Activated T-cell treated with anti-CD3 and anti-CD28 coated beads, Interleukin-2, amount 50 U/mL, for 4 hours (primary cell): ENCODE results near the gene SH3RF3. TPM values are rescaled to one million over a fixed set of nuclear protein-coding genes. Genes with fewer than 3 reads are reported as not detected.
"Not testable (repeated sequence)": the region's sequence is repeated elsewhere in the genome, so short reads cannot be mapped to it uniquely, and the experiment has no call there.

Experiments used
- ATAC-seq, 2 donors: fragments of 200-7000 bp; cut with Tn5 transposase; one replicate each; pipeline ENCODE4 v1.10.0; 2021
- DNase-seq: peaks from one replicate; pipeline ENCODE4 v3.0.0-alpha.2; 2020
- H3K27me3 Mint-ChIP-seq: one replicate; pipeline ENCODE4 v1.8.0; 2021; ENCODE audit warnings: low read depth, mixed read lengths
- H3K36me3 Mint-ChIP-seq: one replicate; pipeline ENCODE4 v1.8.0; 2022; ENCODE audit warnings: mixed read lengths; ENCODE audit not compliant: insufficient read depth
- H3K4me1 Mint-ChIP-seq: one replicate; pipeline ENCODE4 v1.8.0; 2021; ENCODE audit warnings: low read depth, mixed read lengths
- H3K4me3 Mint-ChIP-seq: one replicate; pipeline ENCODE4 v1.8.0; 2021; ENCODE audit warnings: mild to moderate bottlenecking, moderate library complexity, mixed read lengths
- H3K9me3 Mint-ChIP-seq: one replicate; pipeline ENCODE4 v1.8.0; 2021; ENCODE audit warnings: mixed read lengths
- total RNA-seq, 3 donors: library from RNA; stranded (reverse); gene quantifications; one replicate each; pipeline ENCODE4 v1.2.1, GENCODE V29; 2021

Gene SH3RF3
- total RNA-seq, 3 donors from 2014 or later = 0.33 to 0.98 (median 0.89) TPM

GRCh38 chr2:109221316-109221715 is 92.3 kb downstream of the SH3RF3 start:
- not testable (repeated sequence) for H3K4me3 Mint-ChIP-seq, H3K9me3 Mint-ChIP-seq, H3K36me3 Mint-ChIP-seq, DNase-seq, ATAC-seq
- H3K27me3 Mint-ChIP-seq = peaks cover 32% of the 10 kb centered on the region
- peaks cover 28% of the 10 kb centered on the region for H3K4me1 Mint-ChIP-seq

- H3K9me3 Mint-ChIP-seq = no peaks in the 10 kb centered on the region
- no peaks in the 10 kb centered on the region for H3K36me3 Mint-ChIP-seq
- H3K4me1 Mint-ChIP-seq = peaks cover 18% of the 10 kb centered on the region
- H3K27me3 Mint-ChIP-seq = peaks cover 25% of the 10 kb centered on the region
- no peak for ATAC-seq
- no peak overlapping the region for H3K4me3 Mint-ChIP-seq
- no peak for DNase-seq
These were observed 93.4 kb downstream of the SH3RF3 start for GRCh38 chr2:109222422-109222821.

- H3K4me1 Mint-ChIP-seq = peaks cover 12% of the 10 kb centered on the region
- ATAC-seq = no peak
- H3K9me3 Mint-ChIP-seq = no peaks in the 10 kb centered on the region
- H3K4me3 Mint-ChIP-seq = no peak overlapping the region
- DNase-seq = no peak
- H3K36me3 Mint-ChIP-seq = no peaks in the 10 kb centered on the region
- H3K27me3 Mint-ChIP-seq = peaks cover 21% of the 10 kb centered on the region
These were observed 93.9 kb downstream of the SH3RF3 start for GRCh38 chr2:109222825-109223471.

- peak in 1 of 2 donors; percentile 27 for ATAC-seq
- H3K36me3 Mint-ChIP-seq = no peaks in the 10 kb centered on the region
- peaks cover 19% of the 10 kb centered on the region for H3K27me3 Mint-ChIP-seq
- no peak for DNase-seq
- H3K9me3 Mint-ChIP-seq = no peaks in the 10 kb centered on the region
- H3K4me3 Mint-ChIP-seq = no peak overlapping the region
- peaks cover 7% of the 10 kb centered on the region for H3K4me1 Mint-ChIP-seq
These were observed 94.5 kb downstream of the SH3RF3 start for GRCh38 chr2:109223490-109223889.

- DNase-seq, H3K36me3 Mint-ChIP-seq, H3K4me3 Mint-ChIP-seq, H3K9me3 Mint-ChIP-seq, ATAC-seq, H3K4me1 Mint-ChIP-seq: not testable (repeated sequence)
- H3K27me3 Mint-ChIP-seq = peaks cover 12% of the 10 kb centered on the region
These were observed 95.3 kb downstream of the SH3RF3 start for GRCh38 chr2:109224341-109224740.

DNA sequence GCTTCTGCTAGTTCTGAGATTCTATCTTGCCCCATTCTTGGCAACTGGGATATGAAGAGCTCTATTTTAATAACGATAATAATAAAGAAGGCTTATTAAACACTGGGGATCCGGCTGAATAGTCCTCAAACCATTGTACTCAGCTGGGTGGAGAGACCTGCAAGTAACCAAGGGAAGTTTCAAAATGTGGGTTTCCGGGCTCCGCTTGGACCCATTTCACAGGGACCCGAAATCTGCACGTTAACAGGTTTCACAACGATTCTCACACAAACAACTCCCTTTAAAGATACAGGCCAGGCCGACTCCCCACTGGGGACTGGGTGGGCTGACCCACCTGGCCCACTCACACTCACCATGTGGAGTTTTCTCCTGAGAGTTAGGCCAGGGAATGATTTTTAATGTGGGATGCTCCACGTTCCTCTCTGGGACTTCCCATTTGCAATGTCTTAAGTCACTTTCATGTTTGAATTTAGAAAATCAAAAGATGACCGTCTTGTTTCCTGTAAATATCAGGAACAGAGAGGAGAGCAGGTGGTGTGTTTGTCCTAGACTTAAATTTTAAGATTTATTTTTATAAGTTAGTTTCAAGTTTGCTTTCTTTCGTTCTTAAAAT is 96.3 kb downstream of the SH3RF3 start:
- no peak for ATAC-seq

DNA sequence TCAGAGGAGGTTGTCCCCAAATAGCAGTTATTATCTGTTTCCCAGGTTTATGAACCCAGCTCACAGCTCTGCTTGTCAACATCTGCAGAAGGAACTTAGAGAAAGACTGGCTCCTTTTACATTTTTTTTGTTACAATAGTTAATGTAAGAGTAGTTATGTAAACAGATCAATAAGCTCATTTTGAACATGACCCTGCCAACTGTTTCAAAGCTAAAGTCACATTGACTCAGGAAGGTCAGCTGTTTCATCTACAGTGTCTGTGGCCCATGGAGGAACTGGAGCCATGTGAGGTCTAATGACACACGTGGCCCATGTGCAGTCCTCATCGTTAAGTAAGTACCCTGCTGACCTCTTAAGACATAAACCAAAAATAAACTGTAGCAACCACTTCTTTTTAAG is 97.1 kb downstream of the SH3RF3 start:
- Mint-ChIP-seq H3K27me3 (peaks cover 14% of the 10 kb centered on the region), H3K9me3 (no peaks in the 10 kb centered on the region), H3K36me3 (no peaks in the 10 kb centered on the region), H3K4me1 (no peaks in the 10 kb centered on the region), H3K4me3 (no peak overlapping the region)
- DNase-seq (no peak), ATAC-seq (no peak)

More for the DNA sequence above, 96.3 kb downstream of the SH3RF3 start:
- peaks cover 8% of the 10 kb centered on the region for H3K27me3 Mint-ChIP-seq
- H3K4me3 Mint-ChIP-seq = no peak overlapping the region
- H3K4me1 Mint-ChIP-seq = no peaks in the 10 kb centered on the region
- H3K9me3 Mint-ChIP-seq = no peaks in the 10 kb centered on the region
- no peak for DNase-seq
- no peaks in the 10 kb centered on the region for H3K36me3 Mint-ChIP-seq

DNA sequence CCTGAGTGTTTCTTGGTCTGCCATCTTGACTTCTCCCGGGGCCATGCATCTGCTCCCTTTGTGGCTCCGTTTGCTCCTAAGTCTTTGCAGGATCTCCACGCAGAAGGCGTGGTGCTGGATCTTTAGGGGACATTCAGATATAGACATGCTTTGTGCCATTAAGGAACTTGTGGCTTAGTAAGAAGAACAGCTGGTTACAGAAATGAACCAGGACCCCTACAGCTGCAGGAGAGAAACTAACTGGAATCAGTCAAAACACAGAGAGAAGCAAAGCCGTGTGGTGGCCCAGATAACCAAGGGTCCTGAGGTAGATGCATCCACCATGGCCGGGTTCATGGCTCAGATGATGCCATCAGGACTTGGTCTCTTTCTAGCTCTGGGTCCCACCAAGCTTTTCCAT is 97.6 kb downstream of the SH3RF3 start:
- H3K36me3 Mint-ChIP-seq = no peaks in the 10 kb centered on the region
- H3K4me3 Mint-ChIP-seq = no peak overlapping the region
- peaks cover 14% of the 10 kb centered on the region for H3K27me3 Mint-ChIP-seq
- DNase-seq = no peak
- H3K9me3 Mint-ChIP-seq = no peaks in the 10 kb centered on the region
- no peak for ATAC-seq
- H3K4me1 Mint-ChIP-seq = no peaks in the 10 kb centered on the region

DNA sequence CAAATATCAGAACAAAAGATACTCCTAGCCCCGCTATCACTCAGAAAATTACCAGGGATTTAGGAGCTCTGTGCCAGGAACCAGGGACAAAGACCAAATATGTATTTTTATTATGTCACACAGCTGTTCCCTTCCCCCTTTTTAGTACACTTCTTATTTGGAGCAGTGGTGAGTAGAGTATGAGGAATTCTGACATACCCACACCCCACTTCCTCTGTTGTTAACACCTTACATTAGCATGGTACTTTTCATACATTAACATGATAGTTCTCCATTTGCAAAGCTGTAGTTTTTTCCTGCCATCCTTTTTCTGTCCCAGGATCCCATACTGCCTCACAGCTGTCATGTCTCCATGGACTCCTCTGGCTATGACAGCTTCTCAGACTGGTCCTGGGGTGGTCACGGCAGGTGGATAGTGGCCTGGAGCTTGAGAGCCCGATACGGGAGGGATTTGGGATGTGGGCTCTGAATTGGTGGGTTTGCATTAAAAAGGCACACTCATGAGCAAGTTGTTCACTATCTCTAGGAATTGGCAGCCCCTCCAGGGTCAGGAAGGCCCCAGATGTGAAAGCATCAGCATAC is 100.2 kb downstream of the SH3RF3 start:
- Mint-ChIP-seq H3K4me1 (no peaks in the 10 kb centered on the region), H3K4me3 (no peak overlapping the region), H3K9me3 (no peaks in the 10 kb centered on the region), H3K36me3 (no peaks in the 10 kb centered on the region), H3K27me3 (peaks cover 18% of the 10 kb centered on the region)
- DNase-seq (no peak), ATAC-seq (no peak)

- DNase-seq (no peak), ATAC-seq (no peak)
- Mint-ChIP-seq H3K36me3 (no peaks in the 10 kb centered on the region), H3K9me3 (no peaks in the 10 kb centered on the region), H3K27me3 (peaks cover 18% of the 10 kb centered on the region), H3K4me1 (no peaks in the 10 kb centered on the region), H3K4me3 (no peak overlapping the region)
These were observed 102.0 kb downstream of the SH3RF3 start for GRCh38 chr2:109230941-109231420.

DNA sequence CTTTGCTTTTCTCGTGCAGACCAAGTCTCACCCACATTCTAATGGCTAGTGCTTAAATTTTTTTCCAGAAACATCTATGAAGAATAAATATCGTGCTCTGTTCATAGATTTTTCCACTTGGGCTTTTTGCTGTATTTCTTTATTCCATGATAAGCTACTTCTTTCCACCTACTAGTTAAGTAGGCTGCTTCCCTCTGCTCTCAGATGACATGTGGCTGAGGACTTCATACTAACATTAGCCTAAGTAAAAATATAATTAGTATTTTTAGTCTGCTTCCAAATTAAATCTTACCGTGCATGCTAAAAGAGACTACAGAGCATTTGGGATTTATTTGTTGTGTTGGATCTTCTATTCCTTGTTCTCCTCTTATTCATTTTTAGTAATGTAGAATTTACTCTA is 102.4 kb downstream of the SH3RF3 start:
- peaks cover 18% of the 10 kb centered on the region for H3K27me3 Mint-ChIP-seq
- H3K4me1 Mint-ChIP-seq = peaks cover 4% of the 10 kb centered on the region
- no peaks in the 10 kb centered on the region for H3K9me3 Mint-ChIP-seq
- DNase-seq (no peak), ATAC-seq (no peak)
- no peaks in the 10 kb centered on the region for H3K36me3 Mint-ChIP-seq
- no peak overlapping the region for H3K4me3 Mint-ChIP-seq

- H3K36me3 Mint-ChIP-seq = no peaks in the 10 kb centered on the region
- ATAC-seq (no peak), DNase-seq (no peak)
- H3K9me3 Mint-ChIP-seq = no peaks in the 10 kb centered on the region
- H3K4me3 Mint-ChIP-seq = no peak overlapping the region
- peaks cover 15% of the 10 kb centered on the region for H3K27me3 Mint-ChIP-seq
- H3K4me1 Mint-ChIP-seq = peaks cover 6% of the 10 kb centered on the region
These were observed 103.1 kb downstream of the SH3RF3 start for GRCh38 chr2:109231996-109232705.

GRCh38 chr2:109232909-109233308 is 103.9 kb downstream of the SH3RF3 start:
- no peaks in the 10 kb centered on the region for H3K36me3 Mint-ChIP-seq
- no peak for ATAC-seq
- H3K4me1 Mint-ChIP-seq = peaks cover 6% of the 10 kb centered on the region
- H3K27me3 Mint-ChIP-seq = peaks cover 15% of the 10 kb centered on the region
- no peak for DNase-seq
- no peaks in the 10 kb centered on the region for H3K9me3 Mint-ChIP-seq
- H3K4me3 Mint-ChIP-seq = no peak overlapping the region

GRCh38 chr2:109233643-109234042 is 104.6 kb downstream of the SH3RF3 start:
- Mint-ChIP-seq H3K27me3 (peaks cover 14% of the 10 kb centered on the region), H3K9me3 (no peaks in the 10 kb centered on the region)

More at GRCh38 chr2:109233643-109234042, 104.6 kb downstream of the SH3RF3 start:
- H3K4me3 Mint-ChIP-seq = no peak overlapping the region
- no peak for ATAC-seq
- H3K4me1 Mint-ChIP-seq = peaks cover 12% of the 10 kb centered on the region
- DNase-seq = no peak
- H3K36me3 Mint-ChIP-seq = no peaks in the 10 kb centered on the region
